ENCODE measurements around the gene SOX21. TPM values are rescaled to one million over a fixed set of nuclear protein-coding genes. Genes with fewer than 3 reads are reported as not detected.

Gene SOX21
- total RNA-seq (ENCODE audit: unreplicated experiment) = not detected
- long read RNA-seq = 0 reads

GRCh38 chr13:94712287-94712811, at the start of gene SOX21:
TSS of gene SOX21 (minus strand) at chr13:94712545. CDS start at chr13:94712049, 496 bp downstream.
- peaks cover 15% of the 10 kb centered on the region for H3K9me3 Mint-ChIP-seq (ENCODE audit: unreplicated experiment)
- peaks cover 27% of the 10 kb centered on the region for H3K27me3 Mint-ChIP-seq (ENCODE audit: unreplicated experiment)
- peaks cover 5% of the 10 kb centered on the region for H3K4me1 Mint-ChIP-seq (ENCODE audit: low read depth, unreplicated experiment)
- H3K27ac Mint-ChIP-seq (ENCODE audit: unreplicated experiment) = no peak within 1 kb of the TSS
- peak; percentile 24 for DNase-seq
- H3K4me3 Mint-ChIP-seq (ENCODE audit: unreplicated experiment) = peak within 1 kb of the TSS; percentile 80
- TF ChIP-seq CTCF (IDR thresholded peaks at IDR 0.05; ENCODE audit: partially characterized antibody, unreplicated experiment) = no peak
- no peaks in the 10 kb centered on the region for H3K36me3 Mint-ChIP-seq (ENCODE audit: unreplicated experiment)

GRCh38 chr13:94761407-94761806, 49.1 kb upstream of the SOX21 start:
- H3K4me3 Mint-ChIP-seq (ENCODE audit: unreplicated experiment) = no peak overlapping the region
- no peaks in the 10 kb centered on the region for H3K4me1 Mint-ChIP-seq (ENCODE audit: low read depth, unreplicated experiment)
- peaks cover under 1% of the 10 kb centered on the region for H3K9me3 Mint-ChIP-seq (ENCODE audit: unreplicated experiment)
- no peaks in the 10 kb centered on the region for H3K36me3 Mint-ChIP-seq (ENCODE audit: unreplicated experiment)
- H3K27me3 Mint-ChIP-seq (ENCODE audit: unreplicated experiment) = no peaks in the 10 kb centered on the region
- no peak for DNase-seq
- H3K27ac Mint-ChIP-seq (ENCODE audit: unreplicated experiment) = no peak overlapping the region
- TF ChIP-seq CTCF (IDR thresholded peaks at IDR 0.05; ENCODE audit: partially characterized antibody, unreplicated experiment) = no peak

GRCh38 chr13:94759120-94759728, 46.9 kb upstream of the SOX21 start:
- Mint-ChIP-seq H3K27me3 (ENCODE audit: unreplicated experiment) (no peaks in the 10 kb centered on the region), H3K27ac (ENCODE audit: unreplicated experiment) (no peak overlapping the region), H3K9me3 (ENCODE audit: unreplicated experiment) (no peaks in the 10 kb centered on the region), H3K36me3 (ENCODE audit: unreplicated experiment) (no peaks in the 10 kb centered on the region), H3K4me3 (ENCODE audit: unreplicated experiment) (no peak overlapping the region), H3K4me1 (ENCODE audit: low read depth, unreplicated experiment) (no peaks in the 10 kb centered on the region)
- no peak for TF ChIP-seq CTCF (IDR thresholded peaks at IDR 0.05; ENCODE audit: partially characterized antibody, unreplicated experiment)
- DNase-seq = no peak

GRCh38 chr13:94758436-94758960, 46.2 kb upstream of the SOX21 start:
- no peak overlapping the region for H3K27ac Mint-ChIP-seq (ENCODE audit: unreplicated experiment)
- H3K9me3 Mint-ChIP-seq (ENCODE audit: unreplicated experiment) = no peaks in the 10 kb centered on the region
- H3K27me3 Mint-ChIP-seq (ENCODE audit: unreplicated experiment) = no peaks in the 10 kb centered on the region
- TF ChIP-seq CTCF (IDR thresholded peaks at IDR 0.05; ENCODE audit: partially characterized antibody, unreplicated experiment) = no peak
- no peak overlapping the region for H3K4me3 Mint-ChIP-seq (ENCODE audit: unreplicated experiment)
- no peak for DNase-seq
- no peaks in the 10 kb centered on the region for H3K36me3 Mint-ChIP-seq (ENCODE audit: unreplicated experiment)
- H3K4me1 Mint-ChIP-seq (ENCODE audit: low read depth, unreplicated experiment) = no peaks in the 10 kb centered on the region

- H3K9me3 Mint-ChIP-seq (ENCODE audit: unreplicated experiment) = no peaks in the 10 kb centered on the region
- H3K36me3 Mint-ChIP-seq (ENCODE audit: unreplicated experiment) = no peaks in the 10 kb centered on the region
- peaks cover 11% of the 10 kb centered on the region for H3K4me1 Mint-ChIP-seq (ENCODE audit: low read depth, unreplicated experiment)
- no peaks in the 10 kb centered on the region for H3K27me3 Mint-ChIP-seq (ENCODE audit: unreplicated experiment)
- no peak for TF ChIP-seq CTCF (IDR thresholded peaks at IDR 0.05; ENCODE audit: partially characterized antibody, unreplicated experiment)
- no peak for DNase-seq
- H3K27ac Mint-ChIP-seq (ENCODE audit: unreplicated experiment) = no peak overlapping the region
- H3K4me3 Mint-ChIP-seq (ENCODE audit: unreplicated experiment) = no peak overlapping the region
Measured at GRCh38 chr13:94753327-94753726, 41.0 kb upstream of the SOX21 start.
